ENCODE results near the gene NTM.

The NTM gene

GRCh38 chr11:131999955-132000354 lies 629.5 kb downstream of the NTM start:
- DNase-seq (ENCODE audit: low read depth): no peak
- H3K4me3 ChIP-seq (ENCODE audit: low read depth, low read length): no peak overlapping the region
- no peak for TF ChIP-seq CTCF (IDR thresholded peaks at IDR 0.05; ENCODE audit: control insufficient read depth, extremely low read depth, insufficient read depth)

GRCh38 chr11:132005887-132006286 lies 635.5 kb downstream of the NTM start:
- H3K4me3 ChIP-seq (ENCODE audit: low read depth, low read length): no peak overlapping the region
- no peak for DNase-seq (ENCODE audit: low read depth)
- no peak for TF ChIP-seq CTCF (IDR thresholded peaks at IDR 0.05; ENCODE audit: control insufficient read depth, extremely low read depth, insufficient read depth)

GRCh38 chr11:132006884-132007580 lies 636.6 kb downstream of the NTM start:
- DNase-seq (ENCODE audit: low read depth): no peak
- H3K4me3 ChIP-seq (ENCODE audit: low read depth, low read length): no peak overlapping the region
- TF ChIP-seq CTCF (IDR thresholded peaks at IDR 0.05; ENCODE audit: control insufficient read depth, extremely low read depth, insufficient read depth): no peak

- TF ChIP-seq CTCF (IDR thresholded peaks at IDR 0.05; ENCODE audit: control insufficient read depth, extremely low read depth, insufficient read depth): no peak
- H3K4me3 ChIP-seq (ENCODE audit: low read depth, low read length): no peak overlapping the region
- no peak for DNase-seq (ENCODE audit: low read depth)
These were observed 637.8 kb downstream of the NTM start for GRCh38 chr11:132008226-132008625.

GRCh38 chr11:132008872-132009271 lies 638.5 kb downstream of the NTM start:
- TF ChIP-seq CTCF (IDR thresholded peaks at IDR 0.05; ENCODE audit: control insufficient read depth, extremely low read depth, insufficient read depth): no peak
- no peak overlapping the region for H3K4me3 ChIP-seq (ENCODE audit: low read depth, low read length)
- no peak for DNase-seq (ENCODE audit: low read depth)

- no peak overlapping the region for H3K4me3 ChIP-seq (ENCODE audit: low read depth, low read length)
- DNase-seq (ENCODE audit: low read depth): no peak
- TF ChIP-seq CTCF (IDR thresholded peaks at IDR 0.05; ENCODE audit: control insufficient read depth, extremely low read depth, insufficient read depth): no peak
These were observed 649.6 kb downstream of the NTM start for GRCh38 chr11:132020001-132020400.

GRCh38 chr11:132022285-132022684 lies 651.9 kb downstream of the NTM start:
- no peak for TF ChIP-seq CTCF (IDR thresholded peaks at IDR 0.05; ENCODE audit: control insufficient read depth, extremely low read depth, insufficient read depth)
- no peak overlapping the region for H3K4me3 ChIP-seq (ENCODE audit: low read depth, low read length)
- no peak for DNase-seq (ENCODE audit: low read depth)
